Activated T-cell treated with anti-CD3 and anti-CD28 coated beads for 4 hours (primary cell): ENCODE data around the gene RBM8A.

Experiments
- DNase-seq: peaks from one replicate; pipeline ENCODE4 v3.0.0-alpha.2; 2020

Gene RBM8A

GRCh38 chr1:145927063-145927886, at the start of gene RBM8A:
TSS of gene RBM8A (minus strand) at chr1:145927484. CDS start at chr1:145927426, 58 bp downstream.
- DNase-seq, result peak; percentile 92

DNA sequence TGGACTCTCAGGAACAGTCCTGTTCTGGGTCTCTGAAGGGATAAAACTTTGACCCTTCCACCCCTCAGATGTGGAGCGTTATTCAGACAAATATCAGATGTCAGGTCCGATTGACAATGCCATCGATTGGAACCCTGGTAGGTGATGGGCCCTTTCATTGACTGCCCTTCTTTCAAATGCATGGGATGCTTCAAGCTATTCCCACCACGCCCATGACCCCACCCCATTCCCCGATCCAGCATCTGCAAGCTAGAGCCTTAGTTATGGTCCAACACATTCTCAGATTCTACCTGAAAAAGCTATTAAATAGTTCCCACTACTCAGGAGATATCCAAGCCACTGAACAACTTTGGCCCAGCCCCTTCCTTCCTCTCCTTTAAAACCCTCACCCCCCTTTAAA, 49.7 kb upstream of the RBM8A start:
- no peak for DNase-seq

DNA sequence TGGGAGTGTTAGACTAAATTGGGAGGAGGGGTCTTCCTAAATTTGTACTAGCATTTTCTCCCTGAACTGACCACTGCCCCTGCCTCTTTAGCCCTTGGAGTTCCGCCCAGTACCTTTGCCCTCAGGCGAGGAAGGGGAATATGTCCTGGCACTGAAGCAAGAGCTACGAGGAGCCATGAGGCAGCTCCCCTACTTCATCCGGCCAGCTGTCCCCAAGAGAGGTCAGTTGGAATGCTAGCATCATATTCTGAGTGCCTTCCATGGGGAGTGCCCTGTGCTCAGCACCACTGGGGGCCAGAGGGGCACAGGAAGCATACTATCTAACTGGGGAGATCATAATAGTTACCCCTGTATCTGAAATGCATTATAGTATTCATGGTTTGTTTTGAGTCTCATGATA, 47.9 kb upstream of the RBM8A start:
- DNase-seq, result no peak

DNA sequence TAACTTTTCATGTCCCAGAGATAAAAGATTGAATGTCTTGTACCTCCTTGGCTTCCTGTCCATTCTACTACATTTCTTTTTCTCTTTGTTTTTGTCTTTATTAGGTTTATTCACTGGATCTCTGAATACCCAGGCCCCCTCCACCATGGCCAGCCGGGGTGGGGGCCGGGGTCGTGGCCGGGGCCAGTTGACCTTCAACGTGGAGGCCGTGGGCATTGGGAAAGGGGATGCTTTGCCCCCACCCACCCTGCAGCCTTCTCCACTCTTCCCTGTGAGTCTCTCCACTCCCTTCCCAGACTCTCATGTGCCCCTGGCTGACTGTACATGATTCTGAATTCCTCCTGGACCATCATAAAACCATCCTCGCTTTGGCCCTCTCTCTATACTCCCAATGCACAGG, 47.4 kb upstream of the RBM8A start:
- no peak for DNase-seq

DNA sequence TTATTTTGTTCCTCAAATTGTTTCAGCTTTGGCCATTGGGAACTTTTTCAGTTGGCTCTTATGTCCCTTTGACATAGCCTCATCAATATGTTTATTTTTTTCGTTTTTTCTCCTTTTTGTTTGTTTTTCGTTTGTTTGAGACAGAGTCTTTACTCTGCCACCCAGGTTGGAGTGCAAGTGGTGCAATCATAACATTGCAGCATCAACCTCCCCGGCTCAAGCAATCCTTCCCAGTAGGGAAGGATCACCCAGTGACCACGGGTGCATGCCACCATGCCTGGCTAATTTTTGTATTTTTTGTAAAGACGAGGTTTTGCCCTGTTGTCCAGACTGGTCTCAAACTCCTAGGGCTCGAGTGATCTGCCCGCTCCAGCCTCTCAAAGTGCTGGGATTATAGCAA, 45.3 kb upstream of the RBM8A start:
- no peak for DNase-seq

- no peak for DNase-seq
Measured at GRCh38 chr1:145967288-145967687, 40.0 kb upstream of the RBM8A start.

GRCh38 chr1:145965119-145965744, 37.9 kb upstream of the RBM8A start:
- DNase-seq, result no peak

GRCh38 chr1:145964328-145965118, 37.2 kb upstream of the RBM8A start, which contains the start of the genes ANKRD34A and POLR3GL:
TSS of gene ANKRD34A (minus strand) at chr1:145964575. CDS start at chr1:145961759, 2,816 bp downstream.
TSS of gene POLR3GL (plus strand) at chr1:145964690. CDS start at chr1:145974866, 10,176 bp downstream.
- DNase-seq, result peak; percentile 84

GRCh38 chr1:145963265-145964019, 36.2 kb upstream of the RBM8A start:
- DNase-seq, result no peak

GRCh38 chr1:145962157-145963102, 35.1 kb upstream of the RBM8A start:
- no peak for DNase-seq

DNA sequence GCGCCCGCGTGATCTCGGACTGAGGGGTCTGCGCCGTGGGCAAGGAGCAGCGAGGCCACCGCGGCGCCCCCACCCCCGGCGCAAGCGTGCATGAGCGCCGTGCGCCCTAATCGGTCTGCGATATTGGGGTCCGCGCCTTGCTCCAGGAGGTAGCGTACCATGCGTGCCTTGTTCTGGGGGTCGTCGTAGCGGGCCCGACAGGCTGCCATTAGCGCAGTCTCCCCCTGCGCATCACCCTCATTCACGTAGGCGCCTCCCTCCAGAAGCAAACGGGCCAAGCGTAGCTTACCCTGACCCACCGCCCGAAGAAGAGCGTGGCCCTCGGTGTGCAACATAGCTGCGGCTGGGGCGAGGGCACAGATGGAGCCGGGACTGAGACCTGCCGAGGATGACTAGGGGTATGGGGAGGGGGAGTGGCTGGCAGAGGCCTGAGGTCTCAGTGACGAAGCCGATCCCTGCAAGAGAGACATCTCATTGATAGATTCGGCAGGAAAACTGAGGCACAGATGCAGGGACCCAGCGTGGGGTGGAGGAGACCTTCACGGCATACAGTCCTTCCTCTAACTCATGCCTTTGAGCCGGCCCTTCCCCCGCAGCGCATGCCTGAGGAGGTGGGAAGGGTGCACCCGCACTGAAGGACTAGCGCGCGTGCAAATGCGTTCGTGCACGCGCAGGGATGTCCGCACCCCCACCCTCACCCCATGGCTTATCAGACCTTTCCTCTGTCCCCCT, 34.3 kb upstream of the RBM8A start:
- no peak for DNase-seq

DNA sequence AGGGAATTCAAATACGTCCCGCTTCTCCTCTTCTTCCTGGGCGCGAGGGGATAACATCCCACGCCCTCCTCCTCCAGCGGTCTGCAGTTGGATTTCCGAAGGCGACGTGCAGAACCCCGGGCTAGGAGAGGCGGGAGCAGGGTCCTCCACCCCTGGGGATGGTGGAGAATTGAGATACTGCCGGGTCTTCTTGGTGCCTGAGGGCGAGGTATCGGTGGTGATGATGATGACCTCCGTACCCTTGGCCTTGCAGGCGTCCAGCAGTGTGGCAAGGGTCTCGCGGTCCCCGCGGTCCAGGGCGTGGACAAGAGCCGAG, 33.8 kb upstream of the RBM8A start:
- DNase-seq, result no peak

- no peak for DNase-seq
Measured at GRCh38 chr1:145960468-145961108, 33.3 kb upstream of the RBM8A start.

DNA sequence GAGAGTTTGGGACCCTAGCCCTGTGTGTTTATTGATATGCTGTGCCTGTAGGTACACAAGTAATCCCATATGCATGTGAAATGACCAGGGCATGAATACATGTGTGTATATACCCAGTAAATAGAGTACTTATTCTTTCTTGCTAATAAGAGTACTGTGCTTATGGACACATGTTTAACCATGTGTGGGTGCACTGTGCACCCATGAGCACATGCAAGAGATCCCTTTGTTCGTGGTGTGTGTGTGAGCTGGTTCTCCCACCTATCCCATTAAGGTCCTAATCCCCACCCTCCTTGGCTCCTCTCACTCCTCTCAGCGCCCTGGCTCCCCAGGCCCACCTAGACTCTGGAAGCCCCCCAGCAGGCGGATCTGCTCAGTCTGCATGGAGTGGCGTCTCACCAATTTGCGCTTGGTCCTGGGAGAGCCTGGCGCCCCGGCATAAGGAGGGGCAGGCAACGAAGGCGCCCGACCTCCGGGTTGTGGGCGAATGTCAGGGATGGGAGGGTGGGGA, 32.7 kb upstream of the RBM8A start:
- DNase-seq, result no peak

DNA sequence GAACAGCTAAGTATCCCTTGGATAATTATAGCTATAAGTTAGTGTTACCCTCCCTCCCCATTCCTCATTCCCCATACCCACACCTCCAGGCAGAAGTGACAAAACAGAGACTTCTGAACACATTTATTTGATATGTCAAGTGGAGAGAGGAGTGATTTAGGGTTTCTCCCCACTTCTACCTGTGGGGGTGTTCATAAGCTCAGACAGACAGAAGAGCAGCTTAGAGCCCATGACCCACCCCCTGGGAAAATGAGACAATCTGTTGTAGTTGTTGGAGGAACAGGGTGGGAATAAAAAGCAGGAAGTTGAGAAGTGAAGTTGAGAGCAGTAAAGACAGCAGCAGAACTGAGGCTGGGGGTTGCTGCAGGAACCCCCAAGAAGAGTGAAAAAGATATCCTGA, 32.0 kb upstream of the RBM8A start:
- no peak for DNase-seq

GRCh38 chr1:145958734-145959133, 31.4 kb upstream of the RBM8A start:
- no peak for DNase-seq

DNA sequence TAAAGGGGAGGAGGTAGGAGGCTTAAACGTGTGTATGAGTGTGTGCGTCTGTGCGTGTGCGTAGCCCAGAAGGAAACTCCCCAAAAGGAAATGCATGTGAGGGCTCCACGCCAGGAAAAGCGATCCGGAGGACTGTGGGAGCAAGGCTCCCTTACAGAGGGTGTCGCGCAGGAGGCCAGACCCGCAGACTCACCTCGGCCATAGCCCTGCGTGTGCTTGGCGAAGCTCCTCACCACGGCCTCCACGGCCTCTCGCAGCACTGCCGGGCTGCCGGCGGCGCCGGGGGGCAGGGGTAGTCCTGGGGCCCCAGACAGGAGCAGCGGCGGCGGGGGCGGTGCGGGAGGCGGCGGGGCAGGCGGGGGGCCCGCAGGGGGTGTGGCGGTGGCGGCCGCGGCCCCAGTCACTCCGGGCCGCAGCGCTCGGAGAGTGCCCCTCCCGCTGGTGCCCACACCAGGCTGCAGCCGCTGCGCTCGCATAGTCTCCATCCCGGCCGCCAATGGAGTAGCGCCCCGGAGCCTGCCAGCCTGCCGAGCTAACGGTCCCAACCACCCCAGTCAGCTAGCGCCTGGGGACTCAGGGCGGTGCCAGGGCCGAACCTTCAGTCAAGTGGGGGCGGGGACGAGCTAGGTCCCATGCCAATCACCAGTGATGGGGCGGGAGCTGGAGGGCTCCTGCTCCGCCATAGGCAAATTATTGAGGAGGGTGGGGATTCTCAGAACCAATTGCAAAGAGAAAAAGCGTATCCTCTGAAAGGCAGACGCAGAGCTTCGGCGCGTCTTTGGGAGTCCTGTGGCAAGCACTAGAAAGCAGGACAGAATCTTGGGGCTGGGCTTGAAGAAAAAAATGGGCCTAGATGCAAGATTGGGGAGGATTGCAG, 30.4 kb upstream of the RBM8A start, which contains the start of gene LIX1L:
LIX1L (minus strand) TSS at position 575 of the 877 bp plus-strand sequence; CDS start at position 485, 90 bp downstream.
- peak; percentile 92 for DNase-seq

DNA sequence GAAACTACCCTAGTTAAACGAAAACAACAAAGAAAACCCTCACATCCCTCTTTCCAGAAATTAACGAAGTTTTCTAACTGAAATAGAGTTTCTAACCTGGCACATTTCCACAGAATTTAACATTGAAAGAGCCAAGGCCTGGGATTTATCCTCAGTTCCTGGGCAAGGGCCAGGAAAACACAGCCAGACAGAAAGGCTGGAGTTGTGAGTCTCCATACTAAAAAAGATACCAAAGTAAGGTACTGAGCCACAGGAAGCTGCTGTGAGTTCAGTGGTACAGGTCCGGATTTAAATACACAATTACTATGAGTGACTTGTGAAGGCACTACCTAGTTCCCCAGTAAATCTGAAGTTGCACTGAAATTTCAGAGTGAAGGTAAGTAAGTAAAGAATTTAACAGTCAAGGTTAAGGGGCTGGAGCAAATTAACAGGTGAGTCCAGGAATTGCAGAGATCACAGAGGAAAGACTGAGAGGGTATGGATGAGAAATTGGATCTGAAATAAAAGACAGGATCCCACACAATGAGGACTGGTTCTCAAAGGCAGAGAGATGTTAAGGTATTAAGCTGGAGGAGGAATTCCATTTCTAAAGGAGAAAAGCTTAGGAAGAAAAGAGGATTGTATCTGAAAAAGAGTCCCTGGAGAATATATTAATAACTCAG, 29.6 kb upstream of the RBM8A start:
- no peak for DNase-seq
